WTC11 (cell line): ENCODE data around the gene RAPGEF3. TPM values are rescaled to one million over a fixed set of nuclear protein-coding genes. Genes with fewer than 3 reads are reported as not detected.

Experiments used
- ATAC-seq: fragments of 200-7000 bp; cut with Tn5 transposase; 2 replicates; pipeline ENCODE4 v1.10.0; 2021; ENCODE audit warnings: mild to moderate bottlenecking, moderate library complexity
- CTCF ChIA-PET: fragments of 300-600 bp; sonication (Branson Sonifier 250); formaldehyde crosslinking; loops from one replicate; lab custom pipeline; 2021; ENCODE audit warnings: antibody characterized with exemption; lab: Charles Lee
- POLR2A ChIA-PET: fragments of 350-600 bp; sonication (Branson Sonifier 250); formaldehyde crosslinking; loops from one replicate; lab custom pipeline; 2021; ENCODE audit warnings: antibody characterized with exemption; lab: Charles Lee
- DNase-seq: peaks from one replicate; pipeline ENCODE4 v3.0.0; 2021; ENCODE audit warnings: low spot score
- H3K27ac Mint-ChIP-seq: 2 replicates; pipeline ENCODE4 v1.8.0; 2021; ENCODE audit warnings: mixed read lengths
- H3K27me3 Mint-ChIP-seq: 2 replicates; pipeline ENCODE4 v1.8.0; 2021; ENCODE audit warnings: low read depth, mild to moderate bottlenecking, moderate library complexity, mixed read lengths
- H3K36me3 Mint-ChIP-seq: 2 replicates; pipeline ENCODE4 v1.8.0; 2021; ENCODE audit warnings: mixed read lengths
- H3K4me1 Mint-ChIP-seq: 2 replicates; pipeline ENCODE4 v1.8.0; 2022; ENCODE audit warnings: mixed read lengths
- H3K4me3 Mint-ChIP-seq: 2 replicates; pipeline ENCODE4 v1.8.0; 2021; ENCODE audit warnings: mild to moderate bottlenecking, moderate library complexity, mixed read lengths
- H3K9me3 Mint-ChIP-seq: 2 replicates; pipeline ENCODE4 v1.8.0; 2021; ENCODE audit warnings: mixed read lengths
- ATF2 ChIP-seq: sonication (generic); formaldehyde crosslinking; IDR thresholded peaks from 2 replicates; pipeline ENCODE4 v1.8.1; 2022; ENCODE audit warnings: low read depth, missing genetic modification reagents, borderline replicate concordance
- ELF4 ChIP-seq: sonication (generic); formaldehyde crosslinking; IDR thresholded peaks from 2 replicates; pipeline ENCODE4 v1.8.1; 2022; ENCODE audit warnings: low read depth, mild to moderate bottlenecking, moderate library complexity, missing genetic modification reagents
- FOXP4 ChIP-seq: sonication (generic); formaldehyde crosslinking; IDR thresholded peaks from 2 replicates; pipeline ENCODE4 v1.8.0; 2022; ENCODE audit warnings: mild to moderate bottlenecking, missing genetic modification reagents
- MXD4 ChIP-seq: fragments of 250-450 bp; sonication (Bioruptor Pico); IDR thresholded peaks from 2 replicates; pipeline ENCODE4 v1.8.0; 2021; ENCODE audit warnings: mild to moderate bottlenecking, moderate library complexity, borderline replicate concordance
- NFE2L1 ChIP-seq: sonication (generic); formaldehyde crosslinking; IDR thresholded peaks from 2 replicates; pipeline ENCODE4 v1.8.1; 2023; ENCODE audit warnings: missing genetic modification reagents
- NFYB ChIP-seq: sonication (generic); formaldehyde crosslinking; conservative IDR thresholded peaks from 2 replicates; pipeline ENCODE4 v1.8.0; 2022; ENCODE audit warnings: low read depth, missing genetic modification reagents
- OVOL2 ChIP-seq: fragments of 250-450 bp; sonication (Bioruptor Pico); IDR thresholded peaks from 2 replicates; pipeline ENCODE4 v1.9.0; 2021; ENCODE audit warnings: mild to moderate bottlenecking, borderline replicate concordance
- PRDM15 ChIP-seq: sonication (generic); formaldehyde crosslinking; IDR thresholded peaks from 2 replicates; pipeline ENCODE4 v1.8.0; 2022; ENCODE audit warnings: missing genetic modification reagents
- PRRX2 ChIP-seq: fragments of 250-450 bp; sonication (Bioruptor Pico); IDR thresholded peaks from 2 replicates; pipeline ENCODE4 v1.8.0; 2021; ENCODE audit warnings: mild to moderate bottlenecking
- SOX15 ChIP-seq: fragments of 250-450 bp; sonication (Bioruptor Pico); IDR thresholded peaks from 2 replicates; pipeline ENCODE4 v1.9.0; 2021; ENCODE audit warnings: mild to moderate bottlenecking
- TCF7 ChIP-seq: sonication (generic); formaldehyde crosslinking; IDR thresholded peaks from 2 replicates; pipeline ENCODE4 v1.8.0; 2022; ENCODE audit warnings: mild to moderate bottlenecking, low read depth, missing genetic modification reagents, moderate library complexity
- TP53 ChIP-seq: sonication (generic); formaldehyde crosslinking; IDR thresholded peaks from 2 replicates; pipeline ENCODE4 v1.8.1; 2023; ENCODE audit warnings: mild to moderate bottlenecking, missing genetic modification reagents
- ZNF423 ChIP-seq: fragments of 250-450 bp; sonication (Bioruptor Pico); IDR thresholded peaks from 2 replicates; pipeline ENCODE4 v2.1.2; 2022; ENCODE audit warnings: mild to moderate bottlenecking, moderate library complexity
- ZNF512 ChIP-seq: sonication (generic); formaldehyde crosslinking; IDR thresholded peaks from 2 replicates; pipeline ENCODE4 v1.8.1; 2022; ENCODE audit warnings: missing genetic modification reagents, borderline replicate concordance
- ZNF532 ChIP-seq: fragments of 250-450 bp; sonication (Bioruptor Pico); IDR thresholded peaks from 2 replicates; pipeline ENCODE4 v1.9.0; 2021; ENCODE audit warnings: mild to moderate bottlenecking, borderline replicate concordance
- total RNA-seq: library from RNA; stranded (reverse); gene quantifications from 3 replicates; pipeline ENCODE4 v1.2.3, GENCODE V29; 2021

The RAPGEF3 gene
- total RNA-seq, 1 experiment from 2014 or later = 13.3 TPM

- H3K27me3 Mint-ChIP-seq = no peaks in the 10 kb centered on the region
- ChIA-PET CTCF (interaction anchor here (1.3 to 14.9 kb wide), 5 partner anchors 14 to 192 kb away, joined by 3 to 408 read pairs (median 49); no protein-coding TSS in a partner anchor), POLR2A (interaction anchor here (0.7 kb wide), 1 partner anchor 12 kb away, joined by 3 read pairs; no protein-coding TSS in a partner anchor)
- H3K27ac Mint-ChIP-seq = no peak overlapping the region
- peaks cover 19% of the 10 kb centered on the region for H3K36me3 Mint-ChIP-seq
- ATAC-seq (no peak), DNase-seq (no peak)
- H3K9me3 Mint-ChIP-seq = no peaks in the 10 kb centered on the region
- TF ChIP-seq ZNF423 (no peak), FOXP4 (no peak), MXD4 (no peak), ZNF532 (no peak), SOX15 (no peak)
- no peak overlapping the region for H3K4me3 Mint-ChIP-seq
- H3K4me1 Mint-ChIP-seq = peaks cover 14% of the 10 kb centered on the region
Observed at GRCh38 chr12:47795814-47796411, 37.2 kb upstream of the RAPGEF3 start.

- H3K4me3 Mint-ChIP-seq = no peak overlapping the region
- POLR2A ChIA-PET = no interaction called here
- peaks cover 22% of the 10 kb centered on the region for H3K36me3 Mint-ChIP-seq
- no peaks in the 10 kb centered on the region for H3K27me3 Mint-ChIP-seq
- DNase-seq (no peak), ATAC-seq (no peak)
- H3K27ac Mint-ChIP-seq = no peak overlapping the region
- H3K4me1 Mint-ChIP-seq = peaks cover 12% of the 10 kb centered on the region
- CTCF ChIA-PET = interaction anchor here (0.9 to 14.9 kb wide), 4 partner anchors 9 to 41 kb away, joined by 3 to 408 read pairs (median 65); no protein-coding TSS in a partner anchor
- no peak for TF ChIP-seq TCF7 (CRISPR knock-in tag)
- TF ChIP-seq ATF2 (CRISPR knock-in tag) = no peak
- no peak for TF ChIP-seq NFE2L1 (CRISPR knock-in tag)
- no peak for TF ChIP-seq ZNF512 (CRISPR knock-in tag)
- no peak for TF ChIP-seq NFYB (CRISPR knock-in tag)
- no peaks in the 10 kb centered on the region for H3K9me3 Mint-ChIP-seq
Observed at GRCh38 chr12:47795121-47795813, 36.6 kb upstream of the RAPGEF3 start.

GRCh38 chr12:47794679-47795078 is 36.0 kb upstream of the RAPGEF3 start:
- Mint-ChIP-seq H3K27me3 (no peaks in the 10 kb centered on the region), H3K36me3 (peaks cover 22% of the 10 kb centered on the region), H3K4me1 (peaks cover 12% of the 10 kb centered on the region), H3K27ac (no peak overlapping the region), H3K9me3 (no peaks in the 10 kb centered on the region), H3K4me3 (no peak overlapping the region)
- CTCF ChIA-PET = interaction anchor here (0.7 to 14.9 kb wide), 4 partner anchors 10 to 52 kb away, joined by 3 to 408 read pairs (median 26); no protein-coding TSS in a partner anchor
- no peak for DNase-seq
- POLR2A ChIA-PET = no interaction called here
- ATAC-seq = no peak
- no peak for TF ChIP-seq ELF4 (CRISPR knock-in tag)
- TF ChIP-seq PRRX2 (CRISPR knock-in tag) = no peak
- TF ChIP-seq PRDM15 (CRISPR knock-in tag) = no peak
- TF ChIP-seq TP53 = no peak
- no peak for TF ChIP-seq OVOL2 (CRISPR knock-in tag)
